ENCODE results near the gene HAO1.
"Not testable (repeated sequence)": the region's sequence is repeated elsewhere in the genome, so short reads cannot be mapped to it uniquely, and the experiment has no call there.

HAO1 gene

DNA sequence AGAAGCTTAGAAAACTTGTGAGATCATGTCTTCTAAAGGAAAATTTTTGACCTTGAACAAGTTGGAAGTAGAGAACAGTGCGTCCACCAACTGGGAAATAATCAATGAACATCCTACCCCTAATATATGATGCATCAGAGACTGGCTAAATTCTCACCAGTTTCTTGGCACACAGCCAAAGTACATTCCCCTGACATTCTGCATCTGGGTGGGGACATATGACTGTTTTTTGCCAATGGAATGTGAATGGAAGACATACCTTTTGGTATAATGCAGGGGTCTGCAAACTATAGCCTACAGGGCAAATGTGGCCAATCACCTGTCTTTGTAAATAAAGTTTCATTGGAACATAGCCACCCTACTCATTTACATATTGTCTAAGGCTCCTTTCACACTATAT lies 84.7 kb downstream of the HAO1 start:
- no peak for DNase-seq (ENCODE audit: low read depth)

GRCh38 chr20:7853493-7853892 lies 86.8 kb downstream of the HAO1 start:
- DNase-seq (ENCODE audit: low read depth) = no peak

DNA sequence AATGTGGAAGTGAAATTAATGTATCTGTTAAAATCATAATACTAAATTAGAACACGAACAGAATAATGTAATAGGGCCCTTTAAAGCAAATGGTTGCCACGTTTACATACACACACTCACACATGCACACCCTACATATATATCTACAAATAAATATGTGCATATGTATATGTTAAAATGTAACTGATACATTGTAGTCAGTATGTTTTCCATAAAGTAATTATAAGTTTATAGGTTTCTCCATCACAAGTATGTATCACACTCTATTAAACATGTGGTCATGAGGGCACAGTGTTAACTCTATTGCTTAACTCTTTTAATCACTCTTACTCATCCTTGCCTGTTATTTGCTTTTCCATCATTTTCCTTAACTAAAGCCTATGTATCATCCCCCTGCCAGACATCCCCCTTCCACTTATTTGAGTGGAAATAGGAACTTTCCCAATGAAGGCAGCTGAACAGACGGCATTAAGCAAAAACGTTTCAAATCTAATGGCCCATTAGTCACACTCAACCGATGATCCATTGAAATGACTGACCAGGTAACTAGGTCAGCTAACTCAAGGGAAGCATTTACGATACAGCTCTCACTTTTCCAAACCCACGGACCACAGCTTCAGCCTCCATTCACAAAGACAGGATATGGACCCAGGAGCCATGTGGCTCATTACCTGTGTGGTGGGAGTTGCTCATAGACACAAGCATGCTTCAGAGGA lies 89.3 kb downstream of the HAO1 start:
- peak; percentile 9 for DNase-seq (ENCODE audit: low read depth)

DNA sequence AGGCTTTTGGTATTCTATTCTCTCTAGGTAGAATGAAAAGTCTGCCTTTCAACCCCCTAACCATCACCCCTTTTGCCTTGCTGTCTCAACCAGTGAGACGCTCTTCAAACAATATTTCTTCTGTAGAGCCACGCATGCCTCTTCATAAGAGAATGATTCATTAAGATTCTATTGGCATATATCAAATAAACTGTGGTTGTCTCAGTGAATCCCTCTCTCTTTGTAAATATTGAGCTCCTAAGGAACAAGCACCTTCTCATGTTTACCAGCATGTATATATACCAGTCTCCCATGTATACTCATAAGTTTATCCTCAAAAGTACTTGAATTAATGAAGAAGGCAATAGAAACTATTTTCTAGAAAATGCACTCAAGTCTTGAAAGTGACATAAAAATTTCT lies 90.6 kb downstream of the HAO1 start:
- DNase-seq (ENCODE audit: low read depth) = no peak

- DNase-seq (ENCODE audit: low read depth) = no peak
Measured at GRCh38 chr20:7848351-7848750, 91.9 kb downstream of the HAO1 start.

- DNase-seq (ENCODE audit: low read depth) = peak; percentile 81
Measured at GRCh38 chr20:7843613-7844012, 96.6 kb downstream of the HAO1 start.

DNA sequence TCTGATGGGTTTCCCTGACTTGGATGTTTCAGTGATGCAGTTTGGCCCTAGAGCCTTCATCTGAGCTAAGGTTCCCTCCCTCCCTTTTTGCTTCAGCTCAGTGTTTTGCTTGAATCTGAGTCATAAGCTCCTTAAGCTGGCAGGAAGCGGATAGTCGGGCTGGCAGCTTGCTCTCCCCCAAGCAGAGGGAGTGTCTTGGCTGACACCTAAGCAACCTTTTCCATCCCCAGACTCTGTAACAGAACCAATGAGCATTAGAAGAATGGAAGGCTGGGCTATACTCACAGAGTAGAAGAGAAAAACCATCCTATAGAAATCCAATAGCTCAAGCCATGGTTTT lies 98.3 kb downstream of the HAO1 start:
- DNase-seq (ENCODE audit: low read depth) = peak; percentile 83

DNA sequence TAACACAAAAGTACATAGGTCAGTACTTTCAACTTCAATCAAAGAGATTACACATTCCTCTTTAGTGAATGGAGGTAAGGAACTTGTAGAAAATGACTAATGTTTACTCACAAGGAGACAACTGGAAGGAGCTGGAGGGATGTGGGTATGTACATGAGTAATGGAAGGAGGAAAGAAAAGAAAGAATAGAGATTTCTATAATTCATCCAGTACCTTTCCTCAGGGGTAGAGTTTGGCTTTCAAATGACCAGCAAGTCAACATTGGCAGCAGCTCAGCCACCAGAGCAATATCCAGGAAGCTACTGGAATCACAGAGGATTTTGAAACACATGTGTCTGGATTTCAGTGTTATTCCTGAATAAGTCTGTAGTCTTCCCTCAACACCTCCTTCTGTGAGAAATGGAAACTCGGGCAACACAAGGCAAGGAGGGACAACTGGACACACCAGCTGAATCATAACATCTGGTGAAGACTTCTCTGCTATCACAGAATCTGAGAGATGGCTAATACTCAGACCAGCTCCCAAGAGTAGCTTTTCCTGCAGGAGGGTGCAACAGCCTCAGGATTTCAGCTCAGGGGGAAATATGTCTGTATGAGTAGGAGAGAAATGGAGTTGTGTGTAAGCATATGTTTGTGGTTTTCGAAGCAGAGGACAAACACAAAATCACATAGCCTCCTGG lies 98.8 kb downstream of the HAO1 start:
- DNase-seq (ENCODE audit: low read depth) = peak; percentile 32

GRCh38 chr20:7836076-7836475 lies 104.2 kb downstream of the HAO1 start:
- DNase-seq (ENCODE audit: low read depth) = no peak

DNA sequence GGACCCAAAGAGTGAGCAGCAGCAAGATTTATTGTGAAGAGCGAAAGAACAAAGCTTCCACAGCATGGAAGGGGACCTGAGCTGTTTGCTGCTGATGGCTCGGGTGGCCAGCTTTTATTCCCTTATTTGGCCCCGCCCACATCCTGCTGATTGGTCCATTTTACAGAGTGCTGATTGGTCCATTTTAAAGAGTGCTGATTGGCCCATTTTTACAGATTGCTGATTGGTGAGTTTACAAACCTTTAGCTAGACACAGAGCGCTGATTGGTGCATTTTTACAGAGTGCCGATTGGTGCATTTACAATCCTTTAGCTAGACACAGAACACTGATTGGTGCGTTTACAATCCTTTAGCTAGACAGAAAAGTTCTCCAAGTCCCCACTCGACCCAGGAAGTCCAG lies 105.8 kb downstream of the HAO1 start:
- not testable (repeated sequence) for DNase-seq (ENCODE audit: low read depth)

All from fibroblast of gingiva (primary cell).